WTC11 (cell line): ENCODE results near the gene CDKN2AIP. TPM values are rescaled to one million over a fixed set of nuclear protein-coding genes. Genes with fewer than 3 reads are reported as not detected.

Experiments used
- ATAC-seq: fragments of 200-7000 bp; cut with Tn5 transposase; 2 replicates; pipeline ENCODE4 v1.10.0; 2021; ENCODE audit warnings: mild to moderate bottlenecking, moderate library complexity
- CTCF ChIA-PET: fragments of 300-600 bp; sonication (Branson Sonifier 250); formaldehyde crosslinking; loops from one replicate; lab custom pipeline; 2021; ENCODE audit warnings: antibody characterized with exemption; lab: Charles Lee
- POLR2A ChIA-PET: fragments of 350-600 bp; sonication (Branson Sonifier 250); formaldehyde crosslinking; loops from one replicate; lab custom pipeline; 2021; ENCODE audit warnings: antibody characterized with exemption; lab: Charles Lee
- DNase-seq: peaks from one replicate; pipeline ENCODE4 v3.0.0; 2021; ENCODE audit warnings: low spot score
- H3K27ac Mint-ChIP-seq: 2 replicates; pipeline ENCODE4 v1.8.0; 2021; ENCODE audit warnings: mixed read lengths
- H3K27me3 Mint-ChIP-seq: 2 replicates; pipeline ENCODE4 v1.8.0; 2021; ENCODE audit warnings: low read depth, mild to moderate bottlenecking, moderate library complexity, mixed read lengths
- H3K36me3 Mint-ChIP-seq: 2 replicates; pipeline ENCODE4 v1.8.0; 2021; ENCODE audit warnings: mixed read lengths
- H3K4me1 Mint-ChIP-seq: 2 replicates; pipeline ENCODE4 v1.8.0; 2022; ENCODE audit warnings: mixed read lengths
- H3K4me3 Mint-ChIP-seq: 2 replicates; pipeline ENCODE4 v1.8.0; 2021; ENCODE audit warnings: mild to moderate bottlenecking, moderate library complexity, mixed read lengths
- H3K9me3 Mint-ChIP-seq: 2 replicates; pipeline ENCODE4 v1.8.0; 2021; ENCODE audit warnings: mixed read lengths
- ATF6 ChIP-seq: sonication (generic); formaldehyde crosslinking; IDR thresholded peaks from 2 replicates; pipeline ENCODE4 v1.8.1; 2023; ENCODE audit warnings: mild to moderate bottlenecking, missing genetic modification reagents
- E2F4 ChIP-seq: sonication (generic); formaldehyde crosslinking; IDR thresholded peaks from 2 replicates; pipeline ENCODE4 v1.8.1; 2022; ENCODE audit warnings: low read depth, mild to moderate bottlenecking, moderate library complexity, missing genetic modification reagents, borderline replicate concordance
- EMX1 ChIP-seq: fragments of 250-450 bp; sonication (Bioruptor Pico); IDR thresholded peaks from 2 replicates; pipeline ENCODE4 v1.8.0; 2021; ENCODE audit warnings: mild to moderate bottlenecking
- FOXK1 ChIP-seq: sonication (generic); formaldehyde crosslinking; IDR thresholded peaks from 2 replicates; pipeline ENCODE4 v1.8.0; 2022; ENCODE audit warnings: mild to moderate bottlenecking, moderate library complexity, missing genetic modification reagents
- FOXP1 ChIP-seq: sonication (generic); formaldehyde crosslinking; IDR thresholded peaks from 2 replicates; pipeline ENCODE4 v1.8.0; 2022; ENCODE audit warnings: missing genetic modification reagents, mild to moderate bottlenecking, moderate library complexity, borderline replicate concordance
- IRF2 ChIP-seq: sonication (generic); formaldehyde crosslinking; IDR thresholded peaks from 2 replicates; pipeline ENCODE4 v1.8.0; 2022; ENCODE audit warnings: low read depth, missing genetic modification reagents, borderline replicate concordance
- MLX ChIP-seq: sonication (generic); formaldehyde crosslinking; IDR thresholded peaks from 2 replicates; pipeline ENCODE4 v1.8.1; 2023; ENCODE audit warnings: mild to moderate bottlenecking, missing genetic modification reagents, moderate library complexity
- MYBL2 ChIP-seq: sonication (generic); formaldehyde crosslinking; IDR thresholded peaks from 2 replicates; pipeline ENCODE4 v1.8.1; 2023; ENCODE audit warnings: mild to moderate bottlenecking, moderate library complexity, missing genetic modification reagents
- NR1H2 ChIP-seq: sonication (generic); formaldehyde crosslinking; IDR thresholded peaks from 2 replicates; pipeline ENCODE4 v1.9.0; 2021; ENCODE audit warnings: mild to moderate bottlenecking, moderate library complexity, missing genetic modification reagents
- NR2C2 ChIP-seq: sonication (generic); formaldehyde crosslinking; IDR thresholded peaks from 2 replicates; pipeline ENCODE4 v1.8.0; 2022; ENCODE audit warnings: mild to moderate bottlenecking, missing genetic modification reagents
- NR3C1 ChIP-seq: sonication (generic); formaldehyde crosslinking; conservative IDR thresholded peaks from 2 replicates; pipeline ENCODE4 v1.8.1; 2023; ENCODE audit warnings: low read depth, mild to moderate bottlenecking, missing genetic modification reagents
- RELA ChIP-seq: sonication (generic); formaldehyde crosslinking; IDR thresholded peaks from 2 replicates; pipeline ENCODE4 v1.8.1; 2022; ENCODE audit warnings: missing genetic modification reagents, mild to moderate bottlenecking, borderline replicate concordance
- RORB ChIP-seq: fragments of 250-450 bp; sonication (Bioruptor Pico); IDR thresholded peaks from 2 replicates; pipeline ENCODE4 v1.9.0; 2021; ENCODE audit warnings: mild to moderate bottlenecking
- SOX15 ChIP-seq: fragments of 250-450 bp; sonication (Bioruptor Pico); IDR thresholded peaks from 2 replicates; pipeline ENCODE4 v1.9.0; 2021; ENCODE audit warnings: mild to moderate bottlenecking
- TCF7 ChIP-seq: sonication (generic); formaldehyde crosslinking; IDR thresholded peaks from 2 replicates; pipeline ENCODE4 v1.8.0; 2022; ENCODE audit warnings: mild to moderate bottlenecking, low read depth, missing genetic modification reagents, moderate library complexity
- TP53 ChIP-seq: sonication (generic); formaldehyde crosslinking; IDR thresholded peaks from 2 replicates; pipeline ENCODE4 v1.8.1; 2023; ENCODE audit warnings: mild to moderate bottlenecking, missing genetic modification reagents
- ZNF138 ChIP-seq: sonication (generic); formaldehyde crosslinking; conservative IDR thresholded peaks from 2 replicates; pipeline ENCODE4 v1.8.1; 2022; ENCODE audit warnings: mild to moderate bottlenecking, moderate library complexity, missing genetic modification reagents
- ZNF263 ChIP-seq: sonication (generic); formaldehyde crosslinking; IDR thresholded peaks from 2 replicates; pipeline ENCODE4 v1.8.1; 2022; ENCODE audit warnings: low read depth, mild to moderate bottlenecking, moderate library complexity, missing genetic modification reagents
- ZNF317 ChIP-seq: sonication (generic); formaldehyde crosslinking; IDR thresholded peaks from 2 replicates; pipeline ENCODE4 v1.8.1; 2023; ENCODE audit warnings: low read depth, mild to moderate bottlenecking, moderate library complexity, missing genetic modification reagents, borderline replicate concordance
- ZNF416 ChIP-seq: fragments of 250-450 bp; sonication (Bioruptor Pico); IDR thresholded peaks from 2 replicates; pipeline ENCODE4 v1.9.0; 2021; ENCODE audit warnings: mild to moderate bottlenecking, inconsistent platforms
- ZNF671 ChIP-seq: fragments of 250-450 bp; sonication (Bioruptor Pico); IDR thresholded peaks from 2 replicates; pipeline ENCODE4 v1.8.0; 2021; ENCODE audit warnings: mild to moderate bottlenecking
- total RNA-seq: library from RNA; stranded (reverse); gene quantifications from 3 replicates; pipeline ENCODE4 v1.2.3, GENCODE V29; 2021
- TF ChIP-seq, protein P1 (sequence below): fragments of 200-600 bp; IDR thresholded peaks from 2 replicates; pipeline ENCODE4 v1.8.0; 2022; ENCODE audit warnings: antibody characterized with exemption
- TF ChIP-seq, protein P2 (sequence below): sonication (generic); formaldehyde crosslinking; IDR thresholded peaks from 2 replicates; pipeline ENCODE4 v1.8.0; 2022; ENCODE audit warnings: mild to moderate bottlenecking, missing genetic modification reagents
- TF ChIP-seq, protein P3 (sequence below): sonication (generic); formaldehyde crosslinking; IDR thresholded peaks from 2 replicates; pipeline ENCODE4 v1.8.0; 2022; ENCODE audit warnings: mild to moderate bottlenecking, missing genetic modification reagents
- TF ChIP-seq, protein P4 (sequence below): sonication (generic); formaldehyde crosslinking; IDR thresholded peaks from 2 replicates; pipeline ENCODE4 v1.8.0; 2022; ENCODE audit warnings: mild to moderate bottlenecking, missing genetic modification reagents
- TF ChIP-seq, protein P5 (sequence below): sonication (generic); formaldehyde crosslinking; IDR thresholded peaks from 2 replicates; pipeline ENCODE4 v1.8.1; 2022; ENCODE audit warnings: mild to moderate bottlenecking, moderate library complexity, missing genetic modification reagents

The CDKN2AIP gene
- total RNA-seq, 1 experiment from 2014 or later = 13.7 TPM

GRCh38 chr4:183424109-183424744 lies 20.2 kb upstream of the CDKN2AIP start:
- Mint-ChIP-seq H3K4me1 (peaks cover 5% of the 10 kb centered on the region; the same call in 1 of the 2 replicates), H3K36me3 (no peaks in the 10 kb centered on the region), H3K4me3 (no peak overlapping the region), H3K27me3 (no peaks in the 10 kb centered on the region), H3K9me3 (peaks cover 6% of the 10 kb centered on the region; the same call in 1 of the 2 replicates), H3K27ac (no peak overlapping the region)
- CTCF ChIA-PET = interaction anchor here (1.3 kb wide), 1 partner anchor 17 kb away, joined by 5 read pairs; no protein-coding TSS in a partner anchor
- ATAC-seq = peak; percentile 65; the same call in 1 of the 2 replicates
- TF ChIP-seq, protein P1, sequence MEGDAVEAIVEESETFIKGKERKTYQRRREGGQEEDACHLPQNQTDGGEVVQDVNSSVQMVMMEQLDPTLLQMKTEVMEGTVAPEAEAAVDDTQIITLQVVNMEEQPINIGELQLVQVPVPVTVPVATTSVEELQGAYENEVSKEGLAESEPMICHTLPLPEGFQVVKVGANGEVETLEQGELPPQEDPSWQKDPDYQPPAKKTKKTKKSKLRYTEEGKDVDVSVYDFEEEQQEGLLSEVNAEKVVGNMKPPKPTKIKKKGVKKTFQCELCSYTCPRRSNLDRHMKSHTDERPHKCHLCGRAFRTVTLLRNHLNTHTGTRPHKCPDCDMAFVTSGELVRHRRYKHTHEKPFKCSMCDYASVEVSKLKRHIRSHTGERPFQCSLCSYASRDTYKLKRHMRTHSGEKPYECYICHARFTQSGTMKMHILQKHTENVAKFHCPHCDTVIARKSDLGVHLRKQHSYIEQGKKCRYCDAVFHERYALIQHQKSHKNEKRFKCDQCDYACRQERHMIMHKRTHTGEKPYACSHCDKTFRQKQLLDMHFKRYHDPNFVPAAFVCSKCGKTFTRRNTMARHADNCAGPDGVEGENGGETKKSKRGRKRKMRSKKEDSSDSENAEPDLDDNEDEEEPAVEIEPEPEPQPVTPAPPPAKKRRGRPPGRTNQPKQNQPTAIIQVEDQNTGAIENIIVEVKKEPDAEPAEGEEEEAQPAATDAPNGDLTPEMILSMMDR = no peak
- TF ChIP-seq ZNF416 (no peak), MLX (CRISPR knock-in tag) (no peak), NR3C1 (CRISPR knock-in tag) (no peak), FOXK1 (CRISPR knock-in tag) (no peak), RORB (CRISPR knock-in tag) (no peak), NR1H2 (CRISPR knock-in tag) (no peak), ZNF263 (no peak), ATF6 (CRISPR knock-in tag) (no peak), TP53 (no peak), SOX15 (CRISPR knock-in tag) (no peak), ZNF671 (CRISPR knock-in tag) (no peak), EMX1 (no peak), ZNF317 (CRISPR knock-in tag) (no peak), E2F4 (CRISPR knock-in tag) (no peak)
- no peak for DNase-seq
- POLR2A ChIA-PET = no interaction called here

DNA sequence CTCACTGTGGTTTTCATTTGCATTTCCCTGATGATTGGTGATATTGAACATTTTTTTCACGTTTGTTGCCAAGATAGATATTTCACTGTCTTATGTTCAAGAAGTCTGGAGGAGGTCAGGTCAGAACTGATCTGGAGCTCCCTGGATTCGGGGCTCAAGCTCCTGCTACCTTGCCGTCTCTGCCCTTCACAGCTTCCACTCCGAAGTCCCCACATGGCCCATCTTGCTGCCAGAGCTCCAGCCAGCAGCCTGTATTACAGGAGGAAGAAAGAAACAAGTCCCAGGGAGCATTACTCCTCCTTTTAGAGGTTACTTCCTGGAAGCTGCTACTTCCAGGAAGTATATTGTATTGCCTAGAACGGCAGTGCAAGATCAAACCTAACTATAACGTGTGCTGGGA lies 17.9 kb upstream of the CDKN2AIP start:
- Mint-ChIP-seq H3K9me3 (peaks cover 6% of the 10 kb centered on the region; the same call in 1 of the 2 replicates), H3K4me1 (peaks cover 17% of the 10 kb centered on the region), H3K36me3 (no peaks in the 10 kb centered on the region), H3K27ac (no peak overlapping the region), H3K27me3 (no peaks in the 10 kb centered on the region), H3K4me3 (no peak overlapping the region)
- CTCF ChIA-PET = interaction anchor here (1.9 kb wide), 1 partner anchor 19 kb away, joined by 6 read pairs; no protein-coding TSS in a partner anchor
- no peak for DNase-seq
- no peak for ATAC-seq
- POLR2A ChIA-PET = no interaction called here
- no peak for TF ChIP-seq ZNF263
- no peak for TF ChIP-seq TCF7 (CRISPR knock-in tag)
- no peak for TF ChIP-seq TP53
- TF ChIP-seq, protein P2, sequence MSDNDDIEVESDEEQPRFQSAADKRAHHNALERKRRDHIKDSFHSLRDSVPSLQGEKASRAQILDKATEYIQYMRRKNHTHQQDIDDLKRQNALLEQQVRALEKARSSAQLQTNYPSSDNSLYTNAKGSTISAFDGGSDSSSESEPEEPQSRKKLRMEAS (CRISPR knock-in tag) = no peak
- TF ChIP-seq ZNF138 (CRISPR knock-in tag) = no peak
- no peak for TF ChIP-seq IRF2 (CRISPR knock-in tag)
- no peak for TF ChIP-seq FOXP1 (CRISPR knock-in tag)
- TF ChIP-seq, protein P3, sequence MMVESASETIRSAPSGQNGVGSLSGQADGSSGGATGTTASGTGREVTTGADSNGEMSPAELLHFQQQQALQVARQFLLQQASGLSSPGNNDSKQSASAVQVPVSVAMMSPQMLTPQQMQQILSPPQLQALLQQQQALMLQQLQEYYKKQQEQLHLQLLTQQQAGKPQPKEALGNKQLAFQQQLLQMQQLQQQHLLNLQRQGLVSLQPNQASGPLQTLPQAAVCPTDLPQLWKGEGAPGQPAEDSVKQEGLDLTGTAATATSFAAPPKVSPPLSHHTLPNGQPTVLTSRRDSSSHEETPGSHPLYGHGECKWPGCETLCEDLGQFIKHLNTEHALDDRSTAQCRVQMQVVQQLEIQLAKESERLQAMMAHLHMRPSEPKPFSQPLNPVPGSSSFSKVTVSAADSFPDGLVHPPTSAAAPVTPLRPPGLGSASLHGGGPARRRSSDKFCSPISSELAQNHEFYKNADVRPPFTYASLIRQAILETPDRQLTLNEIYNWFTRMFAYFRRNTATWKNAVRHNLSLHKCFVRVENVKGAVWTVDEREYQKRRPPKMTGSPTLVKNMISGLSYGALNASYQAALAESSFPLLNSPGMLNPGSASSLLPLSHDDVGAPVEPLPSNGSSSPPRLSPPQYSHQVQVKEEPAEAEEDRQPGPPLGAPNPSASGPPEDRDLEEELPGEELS (CRISPR knock-in tag) = no peak
- TF ChIP-seq MYBL2 = no peak
- TF ChIP-seq, protein P4, sequence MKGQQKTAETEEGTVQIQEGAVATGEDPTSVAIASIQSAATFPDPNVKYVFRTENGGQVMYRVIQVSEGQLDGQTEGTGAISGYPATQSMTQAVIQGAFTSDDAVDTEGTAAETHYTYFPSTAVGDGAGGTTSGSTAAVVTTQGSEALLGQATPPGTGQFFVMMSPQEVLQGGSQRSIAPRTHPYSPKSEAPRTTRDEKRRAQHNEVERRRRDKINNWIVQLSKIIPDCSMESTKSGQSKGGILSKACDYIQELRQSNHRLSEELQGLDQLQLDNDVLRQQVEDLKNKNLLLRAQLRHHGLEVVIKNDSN (CRISPR knock-in tag) = no peak
- no peak for TF ChIP-seq RELA
- no peak for TF ChIP-seq NR2C2 (CRISPR knock-in tag)
- TF ChIP-seq, protein P5, sequence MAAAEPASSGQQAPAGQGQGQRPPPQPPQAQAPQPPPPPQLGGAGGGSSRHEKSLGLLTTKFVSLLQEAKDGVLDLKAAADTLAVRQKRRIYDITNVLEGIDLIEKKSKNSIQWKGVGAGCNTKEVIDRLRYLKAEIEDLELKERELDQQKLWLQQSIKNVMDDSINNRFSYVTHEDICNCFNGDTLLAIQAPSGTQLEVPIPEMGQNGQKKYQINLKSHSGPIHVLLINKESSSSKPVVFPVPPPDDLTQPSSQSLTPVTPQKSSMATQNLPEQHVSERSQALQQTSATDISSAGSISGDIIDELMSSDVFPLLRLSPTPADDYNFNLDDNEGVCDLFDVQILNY (CRISPR knock-in tag) = no peak
- TF ChIP-seq SOX15 (CRISPR knock-in tag) = no peak
